ENCODE data around the gene IGFL1. TPM values are rescaled to one million over a fixed set of nuclear protein-coding genes. Genes with fewer than 3 reads are reported as not detected.

Gene IGFL1
- total and polyA plus RNA-seq, 2 of the 4 experiments (the other 2 are of a cell fraction), result not detected

- 60% methylated on average over 2 of the region's 10 CpGs; no CpG with 5 or more reads in 1 of the 2 experiments for WGBS, 2 experiments (ENCODE audit: extremely low coverage in 2 of 2, insufficient read length in 1 of 2)
- dilution Hi-C loops (cut with HindIII; ENCODE audit: low sequenced_read_pairs, unreplicated experiment), result no loop called here
- in situ Hi-C loops (cut with MboI; ENCODE audit: low sequenced_read_pairs), result no loop called here
- Histone ChIP-seq H2BK120ac (ENCODE audit: low read depth, low read length) (no peak overlapping the region), H3K4me3 (ENCODE audit: insufficient read depth, low read depth, low read length) (no peak overlapping the region), H4K5ac (ENCODE audit: low read depth, low read length) (no peak overlapping the region), H3K79me1 (ENCODE audit: low read depth in 1 of 2, low read length in 2 of 2) (no peaks in the 10 kb centered on the region), H3K56ac (ENCODE audit: extremely low read depth, insufficient read depth, low read length) (no peak overlapping the region), H3K9me1 (ENCODE audit: insufficient read depth, low read length) (no peaks in the 10 kb centered on the region), H3K14ac (replicated peaks; ENCODE audit: low read depth, low read length) (no peak overlapping the region), H4K91ac (ENCODE audit: insufficient read depth, low read depth, low read length) (no peak overlapping the region), H3K36me3 (ENCODE audit: control insufficient read depth, insufficient read depth, low read length) (no peaks in the 10 kb centered on the region), H3K18ac (ENCODE audit: low read depth, low read length) (no peak overlapping the region), H2BK20ac (ENCODE audit: low read depth, low read length) (no peak overlapping the region), H3K9me3 (ENCODE audit: control insufficient read depth, insufficient read depth, low read length) (no peaks in the 10 kb centered on the region), H2BK15ac (ENCODE audit: low read depth, low read length) (no peak overlapping the region), H2AK9ac (replicated peaks; ENCODE audit: low read depth, low read length, poor library complexity) (no peak overlapping the region), H3K27me3 (ENCODE audit: control insufficient read depth, insufficient read depth, low read length) (peaks cover 42% of the 10 kb centered on the region), H2BK5ac (ENCODE audit: low read depth, low read length, poor library complexity, severe bottlenecking) (no peak overlapping the region), H3K4me1 (ENCODE audit: control insufficient read depth, insufficient read depth, low read length) (no peaks in the 10 kb centered on the region), H3K23ac (ENCODE audit: low read depth, low read length) (no peak overlapping the region), H2AFZ (replicated peaks; ENCODE audit: low read length, poor library complexity) (no peak overlapping the region), H3K27ac (ENCODE audit: insufficient read depth, low read length) (no peak overlapping the region), H3K4ac (ENCODE audit: low read depth, low read length) (no peak overlapping the region), H2AK5ac (ENCODE audit: low read depth, low read length) (no peak overlapping the region), H3K9ac (ENCODE audit: low read depth, low read length) (no peak overlapping the region), H3K4me2 (ENCODE audit: low read depth, low read length) (no peak overlapping the region), H4K20me1 (ENCODE audit: insufficient read depth, low read length) (no peaks in the 10 kb centered on the region), H4K8ac (ENCODE audit: low read depth in 2 of 2, low read length in 2 of 2) (no peak overlapping the region)
- ATAC-seq (ENCODE audit: low read depth), result no peak
- BruUV-seq (replicated peaks), result no TSS peak
- ChIA-PET CTCF (no interaction called here), POLR2A (ENCODE audit: unreplicated experiment) (no interaction called here)
- no peak for DNase-seq
- TF ChIP-seq CEBPB (IDR thresholded peaks at IDR 0.05; ENCODE audit: low read depth, low read length) (no peak), POLR2A (IDR thresholded peaks at IDR 0.05; ENCODE audit: low read depth, low read length) (no peak)
- intact Hi-C loops (cut with micrococcal nuclease), result no loop called here
Observed at GRCh38 chr19:46232029-46232428, 2.5 kb downstream of the IGFL1 start.
